NCI-H345 treated with DMSO at 0.1 percent for 48 hours (cell line): ENCODE results near the gene HIPK1.
"Not testable (repeated sequence)": the region's sequence is repeated elsewhere in the genome, so short reads cannot be mapped to it uniquely, and the experiment has no call there.

Experiments used
- DNase-seq: peaks from one replicate; lab custom pipeline; 2025; ENCODE audit not compliant: unreplicated experiment; lab: John Stamatoyannopoulos, UW

The HIPK1 gene

DNA sequence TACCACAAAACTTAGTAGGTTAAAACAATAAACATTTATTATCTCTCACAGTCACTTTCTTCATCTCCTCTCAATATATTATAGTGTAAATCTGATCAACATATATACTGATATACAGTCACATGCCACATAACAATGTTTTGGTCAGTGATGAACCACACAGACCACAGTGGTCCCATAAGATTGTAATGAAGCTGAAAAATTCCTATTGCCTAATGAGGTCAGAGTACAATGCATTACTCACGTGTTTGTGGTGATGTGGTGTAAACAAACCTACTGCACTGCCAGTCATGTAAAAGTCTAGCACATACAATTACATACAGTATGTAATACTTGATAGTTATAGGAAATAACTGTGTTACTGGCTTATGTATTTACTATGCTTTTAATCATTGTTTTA, 80.3 kb downstream of the HIPK1 start:
- no peak for DNase-seq

DNA sequence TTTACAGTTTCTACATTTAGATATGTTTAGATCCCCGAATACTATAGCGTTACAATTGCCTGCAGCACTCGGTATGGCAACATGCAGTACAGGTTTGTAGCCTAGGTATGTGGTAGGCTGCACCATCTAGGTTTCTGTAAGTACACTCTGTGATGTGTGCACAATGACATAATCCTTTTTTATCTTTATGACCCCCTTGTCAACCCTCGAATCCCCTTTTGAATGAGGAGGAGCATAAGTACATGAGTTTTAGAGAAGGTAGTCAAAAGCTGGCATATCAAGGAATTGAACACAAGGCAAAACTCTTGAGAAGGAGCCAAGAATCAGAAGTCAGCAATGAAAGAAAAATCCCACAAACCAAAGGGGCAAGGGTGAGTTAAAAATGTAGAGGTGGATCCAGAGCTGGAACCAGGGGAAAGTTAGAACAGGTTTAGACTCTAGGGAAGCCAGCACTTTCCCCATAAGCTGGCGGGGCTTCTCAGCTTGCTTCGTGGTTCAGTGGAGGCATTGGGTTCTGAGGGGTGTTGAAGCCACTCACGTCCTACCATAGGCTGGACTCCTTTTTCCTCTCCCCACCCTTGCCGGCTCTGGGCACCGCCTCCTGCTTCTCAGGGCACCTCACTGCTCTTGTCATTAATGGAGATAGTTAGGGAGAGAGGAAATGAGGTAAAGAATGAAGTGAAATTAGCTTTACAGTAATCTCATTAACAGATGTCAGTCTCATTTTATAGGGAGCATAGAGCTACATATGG, 81.5 kb downstream of the HIPK1 start:
- no peak for DNase-seq

DNA sequence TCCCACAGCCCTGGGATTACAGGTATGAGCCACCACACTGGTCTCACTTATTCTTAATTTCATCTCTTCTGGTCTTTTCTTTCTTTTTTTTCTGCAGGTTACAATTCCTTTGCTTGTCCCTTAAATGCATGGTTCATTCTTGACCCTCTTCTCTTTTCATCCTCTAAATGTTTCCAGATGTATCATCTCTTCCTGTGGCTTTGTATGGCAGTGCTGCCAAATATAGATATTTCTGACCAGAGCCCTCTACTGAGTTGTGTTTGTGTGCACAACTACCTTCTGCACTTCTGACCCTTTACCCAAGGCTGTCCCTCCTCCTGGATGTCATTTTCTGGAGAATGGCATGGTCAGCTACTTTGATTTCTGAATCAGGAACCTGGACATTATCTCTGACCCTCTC, 82.7 kb downstream of the HIPK1 start:
- DNase-seq = no peak

DNA sequence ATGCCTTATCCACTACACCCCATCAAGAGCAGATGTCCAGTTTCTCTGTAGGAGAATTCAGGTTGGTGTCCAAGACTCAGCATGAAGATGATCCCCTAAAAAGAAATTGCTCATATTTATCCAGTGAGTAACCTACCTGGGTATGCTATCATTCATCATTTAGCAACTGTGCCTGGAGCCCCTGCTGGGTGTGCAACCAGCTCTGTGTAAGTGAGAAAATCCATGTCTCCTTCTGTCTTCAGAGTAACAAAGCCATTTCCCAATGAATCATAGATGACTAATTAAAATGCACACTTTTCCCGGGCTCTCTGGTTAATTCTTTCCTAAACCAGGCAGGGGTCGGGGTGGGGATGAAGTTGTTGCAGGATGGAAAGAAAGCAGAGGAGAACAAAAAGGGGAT, 86.0 kb downstream of the HIPK1 start:
- DNase-seq = no peak

DNA sequence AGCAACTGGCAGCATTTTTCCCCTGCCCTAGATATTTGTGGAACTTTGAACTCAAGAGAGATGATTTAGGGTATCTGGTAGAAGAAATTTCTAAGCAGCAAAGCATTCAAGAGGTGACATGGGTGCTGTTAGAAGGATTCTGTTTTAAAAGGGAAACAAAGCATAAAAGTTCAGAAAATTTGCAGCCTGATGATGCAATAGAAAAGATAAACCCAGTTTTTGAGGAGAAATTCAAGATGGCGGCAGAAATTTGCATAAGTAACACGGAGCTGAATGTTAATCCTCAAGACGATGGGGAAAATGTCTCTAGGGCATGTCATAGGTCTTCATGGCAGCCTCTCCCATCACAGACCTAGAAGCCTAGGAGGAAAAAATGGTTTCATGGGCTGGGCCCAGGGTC, 90.6 kb downstream of the HIPK1 start:
- not testable (repeated sequence) for DNase-seq

DNA sequence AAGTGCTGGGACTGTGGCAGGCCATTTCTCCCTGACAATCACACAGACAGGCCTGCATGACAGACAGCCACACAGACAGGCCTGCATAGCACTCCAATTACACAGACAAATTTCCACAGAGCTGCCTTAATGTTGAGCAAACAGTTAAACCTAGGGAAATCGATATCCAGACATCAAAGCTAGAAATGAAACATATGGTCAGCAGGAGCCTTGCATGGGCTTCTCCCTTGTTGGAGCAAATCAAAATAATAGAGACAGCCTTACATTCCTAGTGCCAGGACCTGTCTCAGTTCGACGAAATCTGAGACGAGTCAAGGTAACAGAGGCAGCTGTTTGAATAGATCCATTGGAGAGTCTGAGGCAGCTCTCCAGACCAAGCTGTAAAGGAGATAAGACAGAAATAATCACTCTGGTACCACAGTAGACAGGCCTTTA, 92.6 kb downstream of the HIPK1 start:
- no peak for DNase-seq

DNA sequence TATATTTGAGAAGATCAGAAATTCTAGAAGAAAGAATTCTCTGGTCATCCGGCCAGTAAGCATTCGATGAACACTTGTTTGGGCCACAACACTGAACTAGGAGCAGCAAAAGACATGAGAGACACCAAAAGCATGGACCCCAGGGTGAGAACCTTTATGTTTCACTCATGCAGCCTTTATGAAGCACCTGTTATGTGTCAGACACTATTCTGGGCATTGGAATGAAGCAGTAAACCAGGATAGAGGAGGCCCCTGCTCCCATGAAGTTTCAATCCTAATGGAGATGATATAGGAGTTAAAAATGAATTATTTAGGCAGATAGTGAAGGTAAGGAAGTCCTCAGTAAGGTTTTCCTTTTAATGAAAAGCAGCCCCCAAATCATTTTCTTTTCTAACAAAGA, 93.8 kb downstream of the HIPK1 start:
- no peak for DNase-seq

DNA sequence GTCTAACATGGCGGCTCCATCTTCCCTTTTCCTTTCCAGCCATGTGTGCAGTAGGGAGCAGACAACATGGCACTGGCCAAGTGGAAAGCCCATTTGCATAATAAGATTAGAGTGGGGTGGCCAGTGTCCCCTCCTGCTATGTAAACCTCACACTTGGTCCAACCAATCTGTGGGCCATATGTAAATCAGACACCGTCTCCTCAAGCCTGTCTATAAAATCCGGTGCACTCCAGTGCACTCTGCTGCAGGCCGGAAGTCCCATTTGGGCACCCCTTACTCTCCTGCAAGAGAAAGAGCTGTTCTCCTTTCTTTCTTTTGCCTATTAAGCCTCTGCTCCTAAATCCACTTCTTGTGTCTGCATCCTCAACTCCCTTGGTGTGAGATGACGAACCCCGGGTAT, 94.3 kb downstream of the HIPK1 start:
- no peak for DNase-seq

DNA sequence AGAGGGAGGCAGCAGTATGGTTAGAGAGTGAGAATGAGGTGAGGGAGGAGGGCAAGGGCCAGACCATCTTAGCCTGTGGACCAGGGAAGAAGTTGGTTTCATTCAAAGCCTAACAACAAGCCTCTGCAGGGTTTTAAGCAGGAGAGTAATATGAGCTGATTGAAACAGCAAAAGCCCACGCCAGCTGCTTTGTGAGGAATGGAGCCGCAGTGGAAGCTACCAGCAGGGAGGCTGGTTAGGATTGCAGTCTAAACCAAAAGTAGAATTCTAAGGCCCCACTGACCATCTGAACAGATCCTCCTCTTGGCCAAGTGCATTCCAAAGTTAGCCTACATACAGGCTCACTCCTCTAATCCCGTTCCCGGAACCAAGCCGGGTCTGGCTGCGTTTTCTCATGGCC, 94.9 kb downstream of the HIPK1 start:
- DNase-seq = no peak

DNA sequence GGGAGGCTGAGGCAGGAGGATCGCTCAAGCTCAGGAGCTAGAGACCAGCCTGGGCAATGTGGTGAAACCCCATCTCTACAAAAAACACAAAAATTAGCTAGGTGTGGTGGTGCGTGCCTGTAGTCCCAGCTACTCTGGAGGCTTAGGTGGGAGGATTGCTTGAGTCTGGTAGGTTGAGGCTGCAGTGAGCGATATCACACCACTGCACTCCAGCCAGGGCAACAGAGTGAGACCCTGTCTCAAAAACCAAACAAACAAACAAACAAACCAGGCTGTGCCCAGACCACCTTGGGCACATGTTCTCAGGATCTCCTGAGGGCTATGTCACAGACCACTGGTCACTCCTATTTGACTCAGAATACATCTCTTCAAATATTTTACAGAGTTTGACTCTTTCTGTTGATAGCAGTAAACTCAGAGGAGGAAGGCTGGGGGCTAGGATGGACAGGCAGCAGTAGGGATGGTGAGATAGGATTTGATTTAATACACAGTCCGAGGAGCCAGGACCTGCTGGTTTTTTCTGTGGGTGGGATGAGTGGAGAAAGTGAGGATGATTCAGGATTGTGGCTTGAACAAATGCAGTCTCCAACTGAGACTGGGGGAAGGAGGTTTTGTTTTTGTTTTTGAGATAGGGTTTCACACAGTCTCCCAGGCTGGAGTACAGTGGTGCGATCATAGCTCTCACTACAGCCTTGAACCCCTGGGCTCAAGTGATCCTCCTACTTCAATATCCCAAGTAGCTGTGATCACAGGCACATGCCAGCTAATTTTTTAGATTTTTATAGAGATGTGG, 96.7 kb downstream of the HIPK1 start:
- DNase-seq = no peak

DNA sequence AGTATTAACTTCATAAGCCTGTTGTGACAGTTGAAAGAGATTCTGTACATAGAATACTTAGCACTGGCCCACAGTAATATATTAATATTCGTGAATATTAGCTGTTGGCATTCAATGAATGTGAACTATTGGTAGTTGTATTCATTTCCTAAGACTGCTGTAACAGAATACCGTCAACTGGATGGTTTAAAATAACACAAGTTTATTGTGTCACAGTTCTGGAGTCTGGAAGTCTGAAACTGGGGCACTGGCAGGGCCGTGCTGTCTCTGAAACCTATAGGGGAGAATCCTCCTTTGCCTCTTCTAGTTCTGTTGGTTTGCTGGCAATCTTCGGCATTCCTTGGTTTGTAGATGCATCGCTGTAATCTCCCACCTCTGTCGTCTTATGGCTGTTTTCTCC, 97.7 kb downstream of the HIPK1 start:
- no peak for DNase-seq
